WTC11 (cell line): ENCODE data around the gene TRAPPC4. TPM values are rescaled to one million over a fixed set of nuclear protein-coding genes. Genes with fewer than 3 reads are reported as not detected.
A peak's percentile ranks its signal among the peaks of the same experiment; 100 is the strongest.

Experiments used
- ATAC-seq: fragments of 200-7000 bp; cut with Tn5 transposase; 2 replicates; pipeline ENCODE4 v1.10.0; 2021; ENCODE audit warnings: mild to moderate bottlenecking, moderate library complexity
- CTCF ChIA-PET: fragments of 300-600 bp; sonication (Branson Sonifier 250); formaldehyde crosslinking; loops from one replicate; lab custom pipeline; 2021; ENCODE audit warnings: antibody characterized with exemption; lab: Charles Lee
- POLR2A ChIA-PET: fragments of 350-600 bp; sonication (Branson Sonifier 250); formaldehyde crosslinking; loops from one replicate; lab custom pipeline; 2021; ENCODE audit warnings: antibody characterized with exemption; lab: Charles Lee
- DNase-seq: peaks from one replicate; pipeline ENCODE4 v3.0.0; 2021; ENCODE audit warnings: low spot score
- H3K27ac Mint-ChIP-seq: 2 replicates; pipeline ENCODE4 v1.8.0; 2021; ENCODE audit warnings: mixed read lengths
- H3K27me3 Mint-ChIP-seq: 2 replicates; pipeline ENCODE4 v1.8.0; 2021; ENCODE audit warnings: low read depth, mild to moderate bottlenecking, moderate library complexity, mixed read lengths
- H3K36me3 Mint-ChIP-seq: 2 replicates; pipeline ENCODE4 v1.8.0; 2021; ENCODE audit warnings: mixed read lengths
- H3K4me1 Mint-ChIP-seq: 2 replicates; pipeline ENCODE4 v1.8.0; 2022; ENCODE audit warnings: mixed read lengths
- H3K4me3 Mint-ChIP-seq: 2 replicates; pipeline ENCODE4 v1.8.0; 2021; ENCODE audit warnings: mild to moderate bottlenecking, moderate library complexity, mixed read lengths
- H3K9me3 Mint-ChIP-seq: 2 replicates; pipeline ENCODE4 v1.8.0; 2021; ENCODE audit warnings: mixed read lengths
- ELF4 ChIP-seq: sonication (generic); formaldehyde crosslinking; IDR thresholded peaks from 2 replicates; pipeline ENCODE4 v1.8.1; 2022; ENCODE audit warnings: low read depth, mild to moderate bottlenecking, moderate library complexity, missing genetic modification reagents
- HMGA2 ChIP-seq: fragments of 250-450 bp; sonication (Bioruptor Pico); IDR thresholded peaks from 2 replicates; pipeline ENCODE4 v1.4.0; 2021; ENCODE audit warnings: mild to moderate bottlenecking, moderate library complexity
- JAZF1 ChIP-seq: fragments of 250-450 bp; sonication (Bioruptor Pico); IDR thresholded peaks from 2 replicates; pipeline ENCODE4 v1.9.0; 2021; ENCODE audit warnings: moderate library complexity, mild to moderate bottlenecking, inconsistent platforms
- KAT7 ChIP-seq: sonication (generic); formaldehyde crosslinking; IDR thresholded peaks from 2 replicates; pipeline ENCODE4 v1.8.1; 2023; ENCODE audit warnings: missing genetic modification reagents, mild to moderate bottlenecking, borderline replicate concordance
- NFYB ChIP-seq: sonication (generic); formaldehyde crosslinking; conservative IDR thresholded peaks from 2 replicates; pipeline ENCODE4 v1.8.0; 2022; ENCODE audit warnings: low read depth, missing genetic modification reagents
- NR2C2 ChIP-seq: sonication (generic); formaldehyde crosslinking; IDR thresholded peaks from 2 replicates; pipeline ENCODE4 v1.8.0; 2022; ENCODE audit warnings: mild to moderate bottlenecking, missing genetic modification reagents
- PRRX2 ChIP-seq: fragments of 250-450 bp; sonication (Bioruptor Pico); IDR thresholded peaks from 2 replicates; pipeline ENCODE4 v1.8.0; 2021; ENCODE audit warnings: mild to moderate bottlenecking
- RORB ChIP-seq: fragments of 250-450 bp; sonication (Bioruptor Pico); IDR thresholded peaks from 2 replicates; pipeline ENCODE4 v1.9.0; 2021; ENCODE audit warnings: mild to moderate bottlenecking
- ZNF138 ChIP-seq: sonication (generic); formaldehyde crosslinking; conservative IDR thresholded peaks from 2 replicates; pipeline ENCODE4 v1.8.1; 2022; ENCODE audit warnings: mild to moderate bottlenecking, moderate library complexity, missing genetic modification reagents
- ZNF232 ChIP-seq: sonication (generic); formaldehyde crosslinking; IDR thresholded peaks from 2 replicates; pipeline ENCODE4 v1.8.0; 2022; ENCODE audit warnings: mild to moderate bottlenecking, missing genetic modification reagents
- total RNA-seq: library from RNA; stranded (reverse); gene quantifications from 3 replicates; pipeline ENCODE4 v1.2.3, GENCODE V29; 2021
- TF ChIP-seq, protein P1 (sequence below): fragments of 250-450 bp; sonication (Bioruptor Pico); conservative IDR thresholded peaks from 2 replicates; pipeline ENCODE4 v1.9.0; 2021; ENCODE audit warnings: mild to moderate bottlenecking
- TF ChIP-seq, protein P2 (sequence below): sonication (generic); formaldehyde crosslinking; IDR thresholded peaks from 2 replicates; pipeline ENCODE4 v1.8.0; 2023; ENCODE audit warnings: missing genetic modification reagents
- TF ChIP-seq, protein P3 (sequence below): sonication (generic); formaldehyde crosslinking; IDR thresholded peaks from 2 replicates; pipeline ENCODE4 v1.8.0; 2023; ENCODE audit warnings: missing genetic modification reagents, mild to moderate bottlenecking, borderline replicate concordance
- TF ChIP-seq, protein P4 (sequence below): fragments of 250-450 bp; sonication (Bioruptor Pico); IDR thresholded peaks from 2 replicates; pipeline ENCODE4 v1.9.0; 2021; ENCODE audit warnings: mild to moderate bottlenecking
- TF ChIP-seq, protein P5 (sequence below): sonication (generic); formaldehyde crosslinking; IDR thresholded peaks from 2 replicates; pipeline ENCODE4 v1.8.0; 2022; ENCODE audit warnings: mild to moderate bottlenecking, missing genetic modification reagents

Gene TRAPPC4
- total RNA-seq, 1 experiment from 2014 or later = 75.7 TPM

DNA sequence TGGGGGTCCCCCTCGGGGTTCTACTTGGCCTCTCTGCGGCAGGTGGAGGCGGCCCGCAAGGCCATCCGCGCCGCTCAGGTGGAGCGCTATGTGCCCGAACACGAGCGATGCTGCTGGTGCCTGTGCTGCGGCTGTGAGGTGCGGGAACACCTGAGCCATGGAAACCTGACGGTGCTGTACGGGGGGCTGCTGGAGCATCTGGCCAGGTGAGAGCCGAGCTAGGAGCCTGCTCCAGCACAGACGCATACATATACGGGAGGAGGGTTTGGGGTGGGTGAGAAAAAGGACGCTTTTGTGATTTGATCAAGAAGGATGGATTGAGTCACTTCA lies 20.2 kb upstream of the TRAPPC4 start:
- Mint-ChIP-seq H3K9me3 (peaks cover 3% of the 10 kb centered on the region), H3K4me1 (peaks cover 26% of the 10 kb centered on the region), H3K4me3 (peak overlapping the region; percentile 99), H3K27me3 (no peaks in the 10 kb centered on the region), H3K36me3 (peaks cover 41% of the 10 kb centered on the region), H3K27ac (peak overlapping the region; percentile 98)
- CTCF ChIA-PET = interaction anchor here (0.6 to 2.8 kb wide), 7 partner anchors 9 to 146 kb away, joined by 3 to 12 read pairs (median 3); partner anchors contain the start of genes HYOU1 and UPK2
- TF ChIP-seq, protein P1, sequence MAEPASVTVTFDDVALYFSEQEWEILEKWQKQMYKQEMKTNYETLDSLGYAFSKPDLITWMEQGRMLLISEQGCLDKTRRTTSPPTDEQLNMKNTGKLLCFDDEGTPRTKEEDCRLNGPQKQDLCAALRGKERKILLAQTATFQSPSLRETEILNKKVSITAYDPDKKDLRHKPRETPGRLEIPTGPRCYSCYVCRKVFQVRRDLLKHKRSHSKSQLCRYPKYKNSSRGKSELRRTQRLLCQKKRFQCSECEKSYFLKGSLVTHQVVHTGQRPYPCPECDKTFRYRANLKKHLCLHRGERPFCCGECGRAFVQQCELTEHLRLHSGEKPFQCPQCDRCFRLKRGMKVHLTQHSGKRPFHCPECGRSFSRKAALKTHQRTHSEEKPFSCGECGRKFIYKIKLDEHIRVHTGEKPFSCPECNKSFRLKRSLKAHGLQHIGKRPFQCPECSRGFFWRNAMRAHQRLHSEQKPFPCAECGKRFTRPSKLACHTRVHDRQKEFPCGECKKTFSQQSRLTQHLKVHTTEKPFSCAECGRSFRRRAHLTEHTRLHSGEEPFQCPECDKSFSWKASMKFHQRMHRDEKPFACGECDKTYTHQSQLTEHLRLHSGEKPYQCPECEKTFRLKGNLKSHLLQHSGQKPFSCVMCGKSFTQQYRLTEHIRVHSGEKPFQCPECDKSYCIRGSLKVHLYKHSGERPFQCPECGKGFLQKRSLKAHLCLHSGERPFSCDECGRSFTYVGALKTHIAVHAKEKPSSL (CRISPR knock-in tag) = no peak
- TF ChIP-seq, protein P2, sequence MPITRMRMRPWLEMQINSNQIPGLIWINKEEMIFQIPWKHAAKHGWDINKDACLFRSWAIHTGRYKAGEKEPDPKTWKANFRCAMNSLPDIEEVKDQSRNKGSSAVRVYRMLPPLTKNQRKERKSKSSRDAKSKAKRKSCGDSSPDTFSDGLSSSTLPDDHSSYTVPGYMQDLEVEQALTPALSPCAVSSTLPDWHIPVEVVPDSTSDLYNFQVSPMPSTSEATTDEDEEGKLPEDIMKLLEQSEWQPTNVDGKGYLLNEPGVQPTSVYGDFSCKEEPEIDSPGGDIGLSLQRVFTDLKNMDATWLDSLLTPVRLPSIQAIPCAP (CRISPR knock-in tag) = 0 out of 2 replicates have a peak, but pooled peaks have one; percentile 13
- TF ChIP-seq PRRX2 (CRISPR knock-in tag) (no peak), NR2C2 (CRISPR knock-in tag) (no peak), KAT7 (CRISPR knock-in tag) (0 out of 2 replicates have a peak, but pooled peaks have one; percentile 25), ZNF232 (CRISPR knock-in tag) (no peak), ELF4 (CRISPR knock-in tag) (no peak), ZNF138 (CRISPR knock-in tag) (peak; percentile 84; the same call in 1 of the 2 replicates), RORB (CRISPR knock-in tag) (no peak)
- TF ChIP-seq, protein P3, sequence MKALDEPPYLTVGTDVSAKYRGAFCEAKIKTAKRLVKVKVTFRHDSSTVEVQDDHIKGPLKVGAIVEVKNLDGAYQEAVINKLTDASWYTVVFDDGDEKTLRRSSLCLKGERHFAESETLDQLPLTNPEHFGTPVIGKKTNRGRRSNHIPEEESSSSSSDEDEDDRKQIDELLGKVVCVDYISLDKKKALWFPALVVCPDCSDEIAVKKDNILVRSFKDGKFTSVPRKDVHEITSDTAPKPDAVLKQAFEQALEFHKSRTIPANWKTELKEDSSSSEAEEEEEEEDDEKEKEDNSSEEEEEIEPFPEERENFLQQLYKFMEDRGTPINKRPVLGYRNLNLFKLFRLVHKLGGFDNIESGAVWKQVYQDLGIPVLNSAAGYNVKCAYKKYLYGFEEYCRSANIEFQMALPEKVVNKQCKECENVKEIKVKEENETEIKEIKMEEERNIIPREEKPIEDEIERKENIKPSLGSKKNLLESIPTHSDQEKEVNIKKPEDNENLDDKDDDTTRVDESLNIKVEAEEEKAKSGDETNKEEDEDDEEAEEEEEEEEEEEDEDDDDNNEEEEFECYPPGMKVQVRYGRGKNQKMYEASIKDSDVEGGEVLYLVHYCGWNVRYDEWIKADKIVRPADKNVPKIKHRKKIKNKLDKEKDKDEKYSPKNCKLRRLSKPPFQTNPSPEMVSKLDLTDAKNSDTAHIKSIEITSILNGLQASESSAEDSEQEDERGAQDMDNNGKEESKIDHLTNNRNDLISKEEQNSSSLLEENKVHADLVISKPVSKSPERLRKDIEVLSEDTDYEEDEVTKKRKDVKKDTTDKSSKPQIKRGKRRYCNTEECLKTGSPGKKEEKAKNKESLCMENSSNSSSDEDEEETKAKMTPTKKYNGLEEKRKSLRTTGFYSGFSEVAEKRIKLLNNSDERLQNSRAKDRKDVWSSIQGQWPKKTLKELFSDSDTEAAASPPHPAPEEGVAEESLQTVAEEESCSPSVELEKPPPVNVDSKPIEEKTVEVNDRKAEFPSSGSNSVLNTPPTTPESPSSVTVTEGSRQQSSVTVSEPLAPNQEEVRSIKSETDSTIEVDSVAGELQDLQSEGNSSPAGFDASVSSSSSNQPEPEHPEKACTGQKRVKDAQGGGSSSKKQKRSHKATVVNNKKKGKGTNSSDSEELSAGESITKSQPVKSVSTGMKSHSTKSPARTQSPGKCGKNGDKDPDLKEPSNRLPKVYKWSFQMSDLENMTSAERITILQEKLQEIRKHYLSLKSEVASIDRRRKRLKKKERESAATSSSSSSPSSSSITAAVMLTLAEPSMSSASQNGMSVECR = no peak
- POLR2A ChIA-PET = interaction anchor here (0.5 to 1.0 kb wide), 4 partner anchors 9 to 58 kb away, joined by 3 to 9 read pairs (median 4); partner anchors contain the start of gene HYOU1
- ATAC-seq (peak; percentile 40), DNase-seq (no peak)

DNA sequence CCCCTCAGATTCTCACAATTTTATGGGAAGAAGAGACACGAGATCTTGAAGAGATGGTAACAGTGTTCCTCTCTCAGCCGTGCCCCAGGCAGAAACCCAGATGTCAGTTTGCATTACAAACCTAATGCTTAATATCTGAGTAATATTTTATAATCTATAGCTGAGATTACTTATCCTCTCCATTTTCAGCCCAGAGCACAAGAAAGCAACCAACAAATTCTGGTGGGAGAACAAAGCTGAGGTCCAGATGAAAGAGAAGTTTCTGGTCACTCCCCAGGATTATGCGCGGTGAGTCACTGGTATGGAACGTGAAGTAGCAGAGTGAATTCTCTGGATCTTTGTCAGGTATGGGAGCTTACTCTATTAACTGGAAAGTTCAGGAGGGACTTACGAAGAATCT lies 19.7 kb upstream of the TRAPPC4 start:
- Mint-ChIP-seq H3K36me3 (peaks cover 39% of the 10 kb centered on the region), H3K27me3 (no peaks in the 10 kb centered on the region), H3K9me3 (no peaks in the 10 kb centered on the region), H3K27ac (peak overlapping the region; percentile 98), H3K4me3 (peak overlapping the region; percentile 99), H3K4me1 (peaks cover 26% of the 10 kb centered on the region)
- TF ChIP-seq RORB (CRISPR knock-in tag) = no peak
- TF ChIP-seq, protein P4, sequence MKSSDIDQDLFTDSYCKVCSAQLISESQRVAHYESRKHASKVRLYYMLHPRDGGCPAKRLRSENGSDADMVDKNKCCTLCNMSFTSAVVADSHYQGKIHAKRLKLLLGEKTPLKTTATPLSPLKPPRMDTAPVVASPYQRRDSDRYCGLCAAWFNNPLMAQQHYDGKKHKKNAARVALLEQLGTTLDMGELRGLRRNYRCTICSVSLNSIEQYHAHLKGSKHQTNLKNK = no peak
- TF ChIP-seq JAZF1 = no peak
- no peak for TF ChIP-seq NFYB (CRISPR knock-in tag)
- no peak for TF ChIP-seq HMGA2
- TF ChIP-seq, protein P5, sequence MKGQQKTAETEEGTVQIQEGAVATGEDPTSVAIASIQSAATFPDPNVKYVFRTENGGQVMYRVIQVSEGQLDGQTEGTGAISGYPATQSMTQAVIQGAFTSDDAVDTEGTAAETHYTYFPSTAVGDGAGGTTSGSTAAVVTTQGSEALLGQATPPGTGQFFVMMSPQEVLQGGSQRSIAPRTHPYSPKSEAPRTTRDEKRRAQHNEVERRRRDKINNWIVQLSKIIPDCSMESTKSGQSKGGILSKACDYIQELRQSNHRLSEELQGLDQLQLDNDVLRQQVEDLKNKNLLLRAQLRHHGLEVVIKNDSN (CRISPR knock-in tag) = no peak
- ChIA-PET POLR2A (interaction anchor here (1.0 kb wide), 1 partner anchor 9 kb away, joined by 9 read pairs; no protein-coding TSS in a partner anchor), CTCF (interaction anchor here (0.6 to 2.8 kb wide), 4 partner anchors 17 to 146 kb away, joined by 3 to 12 read pairs (median 6); partner anchors contain the start of gene UPK2)
- DNase-seq (no peak), ATAC-seq (no peak)
